ENCODE measurements around the gene ZNF350.

ZNF350 gene

GRCh38 chr19:52010674-52011073 lies 24.0 kb upstream of the ZNF350 start:
- Histone ChIP-seq H3K27me3 (ENCODE audit: insufficient read depth, low read length) (no peaks in the 10 kb centered on the region), H3K9me3 (ENCODE audit: insufficient read depth, low read depth, low read length) (no peaks in the 10 kb centered on the region), H3K4me1 (ENCODE audit: control insufficient read depth in 1 of 2, insufficient read depth in 2 of 2, low read length in 2 of 2) (peaks cover 0 to 3% of the 10 kb centered on the region in 2 experiments), H3K4me3 (ENCODE audit: low read depth, low read length) (no peak overlapping the region), H2AFZ (ENCODE audit: insufficient read depth, low read length, poor library complexity) (no peak overlapping the region), H3K79me2 (ENCODE audit: control insufficient read depth, insufficient read depth, low read length, poor library complexity) (peaks cover 6% of the 10 kb centered on the region), H3K4ac (ENCODE audit: low read depth, low read length) (no peak overlapping the region), H4K91ac (ENCODE audit: low read depth, low read length) (no peak overlapping the region), H3K27ac (ENCODE audit: low read depth, low read length) (no peak overlapping the region), H2BK120ac (ENCODE audit: insufficient read depth, low read length, poor library complexity) (no peak overlapping the region), H3K14ac (ENCODE audit: low read length) (no peak overlapping the region), H2BK5ac (ENCODE audit: low read depth, low read length, poor library complexity) (no peak overlapping the region), H3K9ac (ENCODE audit: low read length) (no peak overlapping the region), H2BK12ac (ENCODE audit: low read length) (no peak overlapping the region), H2AK5ac (ENCODE audit: low read length) (no peak overlapping the region), H3K23ac (ENCODE audit: low read length) (no peak overlapping the region), H4K12ac (ENCODE audit: low read depth, low read length) (no peak overlapping the region), H3K36me3 (ENCODE audit: control insufficient read depth in 1 of 2, insufficient read depth in 2 of 2, low read length in 2 of 2) (peaks cover 6 to 10% of the 10 kb centered on the region in 2 experiments), H3K18ac (ENCODE audit: low read length) (no peak overlapping the region), H3K4me2 (ENCODE audit: low read length) (no peak overlapping the region), H4K8ac (ENCODE audit: low read depth, low read length) (no peak overlapping the region), H3K79me1 (ENCODE audit: low read length) (peaks cover 10% of the 10 kb centered on the region)
- no CpG with 5 or more reads among the region's 1 CpG for WGBS (ENCODE audit: extremely low coverage, insufficient coverage, insufficient read length)
- DNase-seq, result no peak

- Histone ChIP-seq H3K4ac (ENCODE audit: low read depth, low read length) (peak within 1 kb of the TSS; percentile 49), H3K9me3 (ENCODE audit: insufficient read depth, low read depth, low read length) (no peaks in the 10 kb centered on the region), H4K8ac (ENCODE audit: low read depth, low read length) (peak within 1 kb of the TSS; percentile 96), H3K9ac (ENCODE audit: low read length) (peak within 1 kb of the TSS; percentile 30), H3K27me3 (ENCODE audit: insufficient read depth, low read length) (no peaks in the 10 kb centered on the region), H4K91ac (ENCODE audit: low read depth, low read length) (peak within 1 kb of the TSS; percentile 71), H3K79me2 (ENCODE audit: control insufficient read depth, insufficient read depth, low read length, poor library complexity) (peaks cover 6% of the 10 kb centered on the region), H3K4me3 (ENCODE audit: low read depth, low read length) (peak within 1 kb of the TSS; percentile 87), H3K14ac (ENCODE audit: low read length) (peak within 1 kb of the TSS; percentile 55), H4K12ac (ENCODE audit: low read depth, low read length) (peak within 1 kb of the TSS; percentile 73), H3K27ac (ENCODE audit: low read depth, low read length) (no peak within 1 kb of the TSS), H2BK120ac (ENCODE audit: insufficient read depth, low read length, poor library complexity) (peak within 1 kb of the TSS; percentile 65), H3K23ac (ENCODE audit: low read length) (no peak within 1 kb of the TSS), H2AK5ac (ENCODE audit: low read length) (peak within 1 kb of the TSS; percentile 44), H3K79me1 (ENCODE audit: low read length) (peaks cover 10% of the 10 kb centered on the region), H3K4me2 (ENCODE audit: low read length) (peak within 1 kb of the TSS; percentile 78), H3K4me1 (ENCODE audit: control insufficient read depth in 1 of 2, insufficient read depth in 2 of 2, low read length in 2 of 2) (peaks cover 0 to 3% of the 10 kb centered on the region in 2 experiments), H3K18ac (ENCODE audit: low read length) (peak within 1 kb of the TSS; percentile 70), H3K36me3 (ENCODE audit: control insufficient read depth in 1 of 2, insufficient read depth in 2 of 2, low read length in 2 of 2) (peaks cover 6 to 7% of the 10 kb centered on the region in 2 experiments), H2BK12ac (ENCODE audit: low read length) (peak within 1 kb of the TSS; percentile 29), H2BK5ac (ENCODE audit: low read depth, low read length, poor library complexity) (peak within 1 kb of the TSS; percentile 13), H2AFZ (ENCODE audit: insufficient read depth, low read length, poor library complexity) (peak within 1 kb of the TSS; percentile 86)
- peak; percentile 83 to 93 for DNase-seq
- WGBS (ENCODE audit: extremely low coverage, insufficient coverage, insufficient read length), result no CpG with 5 or more reads among the region's 44 CpGs
Observed at GRCh38 chr19:52007806-52008557, 21.3 kb upstream of the ZNF350 start, which contains the start of gene ZNF615. Gene ZNF615 (minus strand): TSS chr19:52008211. CDS start chr19:52003711, 4,500 bp downstream.

- Histone ChIP-seq H3K79me2 (ENCODE audit: control insufficient read depth, insufficient read depth, low read length, poor library complexity) (peaks cover 6% of the 10 kb centered on the region), H3K79me1 (ENCODE audit: low read length) (peaks cover 10% of the 10 kb centered on the region), H3K4ac (ENCODE audit: low read depth, low read length) (no peak overlapping the region), H2AFZ (ENCODE audit: insufficient read depth, low read length, poor library complexity) (peak overlapping the region; percentile 86), H3K9ac (ENCODE audit: low read length) (peak overlapping the region; percentile 30), H3K4me1 (ENCODE audit: control insufficient read depth in 1 of 2, insufficient read depth in 2 of 2, low read length in 2 of 2) (peaks cover 0 to 3% of the 10 kb centered on the region in 2 experiments), H3K18ac (ENCODE audit: low read length) (peak overlapping the region; percentile 57), H4K91ac (ENCODE audit: low read depth, low read length) (peak overlapping the region; percentile 70), H2BK5ac (ENCODE audit: low read depth, low read length, poor library complexity) (no peak overlapping the region), H3K14ac (ENCODE audit: low read length) (peak overlapping the region; percentile 55), H3K36me3 (ENCODE audit: control insufficient read depth in 1 of 2, insufficient read depth in 2 of 2, low read length in 2 of 2) (peaks cover 2 to 3% of the 10 kb centered on the region in 2 experiments), H2BK12ac (ENCODE audit: low read length) (no peak overlapping the region), H3K4me3 (ENCODE audit: low read depth, low read length) (peak overlapping the region; percentile 87), H3K23ac (ENCODE audit: low read length) (no peak overlapping the region), H2AK5ac (ENCODE audit: low read length) (no peak overlapping the region), H4K12ac (ENCODE audit: low read depth, low read length) (no peak overlapping the region), H3K27ac (ENCODE audit: low read depth, low read length) (no peak overlapping the region), H2BK120ac (ENCODE audit: insufficient read depth, low read length, poor library complexity) (no peak overlapping the region), H3K9me3 (ENCODE audit: insufficient read depth, low read depth, low read length) (no peaks in the 10 kb centered on the region), H4K8ac (ENCODE audit: low read depth, low read length) (peak overlapping the region; percentile 66), H3K4me2 (ENCODE audit: low read length) (peak overlapping the region; percentile 78), H3K27me3 (ENCODE audit: insufficient read depth, low read length) (no peaks in the 10 kb centered on the region)
- WGBS (ENCODE audit: extremely low coverage, insufficient coverage, insufficient read length), result no CpG with 5 or more reads among the region's 9 CpGs
- peak in 1 of 2 donors; percentile 19 for DNase-seq
Observed at GRCh38 chr19:52007451-52007805, 20.8 kb upstream of the ZNF350 start.

- Histone ChIP-seq H3K23ac (ENCODE audit: low read length) (no peak overlapping the region), H3K4me2 (ENCODE audit: low read length) (no peak overlapping the region), H3K9me3 (ENCODE audit: insufficient read depth, low read depth, low read length) (peaks cover 22% of the 10 kb centered on the region), H4K8ac (ENCODE audit: low read depth, low read length) (no peak overlapping the region), H2AK5ac (ENCODE audit: low read length) (no peak overlapping the region), H3K9ac (ENCODE audit: low read length) (no peak overlapping the region), H3K36me3 (ENCODE audit: control insufficient read depth in 1 of 2, insufficient read depth in 2 of 2, low read length in 2 of 2) (peaks cover 9 to 30% of the 10 kb centered on the region in 2 experiments), H4K91ac (ENCODE audit: low read depth, low read length) (no peak overlapping the region), H4K12ac (ENCODE audit: low read depth, low read length) (no peak overlapping the region), H2AFZ (ENCODE audit: insufficient read depth, low read length, poor library complexity) (no peak overlapping the region), H3K4me3 (ENCODE audit: low read depth, low read length) (no peak overlapping the region), H2BK120ac (ENCODE audit: insufficient read depth, low read length, poor library complexity) (no peak overlapping the region), H3K18ac (ENCODE audit: low read length) (no peak overlapping the region), H3K4ac (ENCODE audit: low read depth, low read length) (no peak overlapping the region), H3K27ac (ENCODE audit: low read depth, low read length) (no peak overlapping the region), H3K79me1 (ENCODE audit: low read length) (no peaks in the 10 kb centered on the region), H3K27me3 (ENCODE audit: insufficient read depth, low read length) (no peaks in the 10 kb centered on the region), H2BK12ac (ENCODE audit: low read length) (no peak overlapping the region), H3K79me2 (ENCODE audit: control insufficient read depth, insufficient read depth, low read length, poor library complexity) (no peaks in the 10 kb centered on the region), H3K4me1 (ENCODE audit: control insufficient read depth in 1 of 2, insufficient read depth in 2 of 2, low read length in 2 of 2) (no peaks in the 10 kb centered on the region), H3K14ac (ENCODE audit: low read length) (no peak overlapping the region), H2BK5ac (ENCODE audit: low read depth, low read length, poor library complexity) (no peak overlapping the region)
- DNase-seq, result no peak
- WGBS (ENCODE audit: extremely low coverage, insufficient coverage, insufficient read length), result no CpG with 5 or more reads among the region's 2 CpGs
Observed at GRCh38 chr19:51994048-51994644, 7.5 kb upstream of the ZNF350 start.

Measured in trophoblast cell (in vitro differentiated cells and primary cell).